ENCODE results near the gene NSG1. TPM values are rescaled to one million over a fixed set of nuclear protein-coding genes. Genes with fewer than 3 reads are reported as not detected.

NSG1 gene
- polyA plus RNA-seq, 1 experiment, result 10.4 TPM

GRCh38 chr4:4383085-4383484, 3.8 kb upstream of the NSG1 start:
- ChIA-PET CTCF (no interaction called here), POLR2A (no interaction called here)
- no peak overlapping the region for H3K4me3 ChIP-seq (ENCODE audit: low read depth, low read length)
- DNase-seq (ENCODE audit: low read depth, low spot score), result no peak
- H3K27me3 ChIP-seq (ENCODE audit: control insufficient read depth, insufficient read depth, low read length), result peaks cover 52% of the 10 kb centered on the region
- no peak for TF ChIP-seq CTCF (IDR thresholded peaks at IDR 0.05; ENCODE audit: low read depth, low read length)
- H3K27ac ChIP-seq (ENCODE audit: low read depth, low read length), result no peak overlapping the region
- peaks cover 5% of the 10 kb centered on the region; the same call in 1 of the 2 replicates for H3K9me3 ChIP-seq (ENCODE audit: control insufficient read depth, insufficient read depth, low read length)

GRCh38 chr4:4384837-4385236, 2.1 kb upstream of the NSG1 start:
- Histone ChIP-seq H3K9me3 (ENCODE audit: control insufficient read depth, insufficient read depth, low read length) (peaks cover 5% of the 10 kb centered on the region; the same call in 1 of the 2 replicates), H3K27ac (ENCODE audit: low read depth, low read length) (no peak overlapping the region), H3K27me3 (ENCODE audit: control insufficient read depth, insufficient read depth, low read length) (peaks cover 66% of the 10 kb centered on the region), H3K4me3 (ENCODE audit: low read depth, low read length) (no peak overlapping the region)
- TF ChIP-seq CTCF (IDR thresholded peaks at IDR 0.05; ENCODE audit: low read depth, low read length), result peak; percentile 14; the same call in 1 of the 2 replicates
- DNase-seq (ENCODE audit: low read depth, low spot score), result no peak
- ChIA-PET CTCF (interaction anchor here (0.6 to 1.8 kb wide), 4 partner anchors 10 to 46 kb away, joined by 3 to 6 read pairs (median 3); no protein-coding TSS in a partner anchor), POLR2A (no interaction called here)

- Histone ChIP-seq H3K4me3 (ENCODE audit: low read depth, low read length) (no peak overlapping the region; the same call in 1 of the 2 replicates), H3K27me3 (ENCODE audit: control insufficient read depth, insufficient read depth, low read length) (peaks cover 68% of the 10 kb centered on the region), H3K9me3 (ENCODE audit: control insufficient read depth, insufficient read depth, low read length) (peaks cover 5% of the 10 kb centered on the region; the same call in 1 of the 2 replicates), H3K27ac (ENCODE audit: low read depth, low read length) (no peak overlapping the region)
- CTCF ChIA-PET, result no interaction called here
- TF ChIP-seq CTCF (IDR thresholded peaks at IDR 0.05; ENCODE audit: low read depth, low read length), result no peak
- no peak for DNase-seq (ENCODE audit: low read depth, low spot score)
- POLR2A ChIA-PET, result no interaction called here
Observed at GRCh38 chr4:4385729-4386295, 1.1 kb upstream of the NSG1 start.

- POLR2A ChIA-PET, result no interaction called here
- Histone ChIP-seq H3K27ac (ENCODE audit: low read depth, low read length) (no peak overlapping the region), H3K9me3 (ENCODE audit: control insufficient read depth, insufficient read depth, low read length) (peaks cover 5% of the 10 kb centered on the region; the same call in 1 of the 2 replicates), H3K4me3 (ENCODE audit: low read depth, low read length) (peak overlapping the region; percentile 50), H3K27me3 (ENCODE audit: control insufficient read depth, insufficient read depth, low read length) (peaks cover 71% of the 10 kb centered on the region)
- no peak for TF ChIP-seq CTCF (IDR thresholded peaks at IDR 0.05; ENCODE audit: low read depth, low read length)
- no peak for DNase-seq (ENCODE audit: low read depth, low spot score)
- CTCF ChIA-PET, result no interaction called here
Observed at GRCh38 chr4:4386296-4386735, 586 bp upstream of the NSG1 start.

DNA sequence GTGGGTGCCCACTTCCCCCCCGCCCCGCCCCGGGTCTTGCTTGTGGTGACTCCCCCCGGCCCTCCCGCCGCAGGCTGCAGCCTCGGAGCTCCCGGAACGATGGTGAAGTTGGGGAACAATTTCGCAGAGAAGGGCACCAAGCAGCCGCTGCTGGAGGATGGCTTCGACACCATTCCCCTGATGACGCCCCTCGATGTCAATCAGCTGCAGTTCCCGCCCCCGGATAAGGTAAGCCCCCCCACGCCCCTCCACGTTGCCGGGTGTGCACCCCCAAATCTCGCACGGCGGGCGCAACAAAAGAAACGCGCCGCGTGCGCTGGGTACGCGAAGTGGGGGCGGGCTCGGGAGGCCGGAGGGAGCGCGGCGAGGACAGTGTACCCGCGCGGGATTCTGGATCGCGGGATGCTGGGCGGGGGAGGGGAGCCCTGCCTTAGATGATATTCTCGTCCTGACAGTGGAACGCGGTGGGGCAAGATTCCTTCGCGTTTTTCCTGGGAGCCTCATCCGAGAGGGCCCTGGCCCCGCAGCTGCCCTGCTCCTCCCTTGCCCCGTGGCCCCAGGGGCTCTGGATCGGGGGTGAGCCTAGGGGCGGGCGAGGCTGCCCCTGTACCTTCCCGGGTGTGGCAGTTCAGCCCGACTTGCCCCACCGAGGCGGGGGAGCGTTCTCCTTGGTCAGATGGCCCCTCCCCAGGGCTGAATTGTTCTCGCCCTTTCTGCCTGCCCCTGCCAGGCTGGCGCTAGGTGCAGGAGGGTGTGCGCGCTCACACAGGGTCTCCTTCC, 819 bp downstream of the NSG1 start:
- TF ChIP-seq CTCF (IDR thresholded peaks at IDR 0.05; ENCODE audit: low read depth, low read length), result no peak
- no peak for DNase-seq (ENCODE audit: low read depth, low spot score)
- ChIA-PET CTCF (no interaction called here), POLR2A (no interaction called here)
- Histone ChIP-seq H3K27ac (ENCODE audit: low read depth, low read length) (no peak overlapping the region), H3K4me3 (ENCODE audit: low read depth, low read length) (peak overlapping the region; percentile 50), H3K27me3 (ENCODE audit: control insufficient read depth, insufficient read depth, low read length) (peaks cover 73% of the 10 kb centered on the region), H3K9me3 (ENCODE audit: control insufficient read depth, insufficient read depth, low read length) (peaks cover 5% of the 10 kb centered on the region; the same call in 1 of the 2 replicates)
